ENCODE measurements around the gene SEMA7A. TPM values are rescaled to one million over a fixed set of nuclear protein-coding genes. Genes with fewer than 3 reads are reported as not detected.

SEMA7A gene
- total RNA-seq, 1 experiment from 2014 or later = 38.1 TPM

- CTCF ChIA-PET = interaction anchor here (1.0 to 1.5 kb wide), 2 partner anchors 60 to 82 kb away, joined by 3 read pairs; partner anchors contain the start of gene UBL7
These were observed 54.9 kb downstream of the SEMA7A start for GRCh38 chr15:74378848-74379247.

DNA sequence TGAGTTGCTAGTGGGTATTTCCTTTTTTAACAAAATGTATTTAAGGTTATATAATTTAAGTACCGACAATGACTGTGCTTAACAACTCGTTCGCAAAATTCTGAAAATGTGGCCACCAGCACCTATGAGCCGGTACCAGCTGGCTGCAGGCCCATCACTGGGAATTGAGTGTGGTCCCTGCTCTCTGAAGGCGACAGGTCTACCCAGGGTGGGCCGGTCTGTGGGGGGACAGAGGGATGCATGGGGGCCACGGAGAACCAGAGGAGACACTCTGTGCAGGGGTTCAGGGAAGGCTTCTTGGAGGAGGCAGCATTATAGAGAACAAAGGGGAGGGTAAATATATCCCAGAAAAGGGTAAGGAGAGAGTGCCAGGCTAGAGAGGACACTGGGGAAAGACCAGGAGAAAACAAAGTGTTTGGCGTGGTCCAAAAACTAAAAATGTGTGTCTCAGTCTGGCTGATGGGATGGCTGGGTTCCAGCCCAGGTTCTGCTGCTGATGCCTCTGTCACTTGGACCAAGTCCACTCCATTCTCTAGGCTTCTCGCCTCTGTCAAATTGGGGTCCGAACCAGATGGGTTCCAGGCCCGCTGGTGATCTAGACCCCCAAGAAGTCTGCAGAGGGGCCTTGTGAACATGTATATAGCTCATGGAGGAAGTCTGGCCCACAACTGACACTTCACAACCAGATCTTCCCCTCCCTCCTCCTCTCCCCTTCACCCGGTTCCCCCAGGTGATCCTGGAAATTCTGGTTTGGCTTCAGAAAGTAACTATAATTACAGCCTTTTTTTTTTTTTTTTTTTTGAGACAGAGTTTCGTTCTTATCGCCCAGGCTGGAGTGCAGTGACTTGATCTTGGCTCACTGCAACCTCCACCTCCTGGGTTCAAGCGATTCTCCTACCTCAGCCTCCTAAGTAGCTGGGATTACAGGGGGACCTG lies 55.7 kb downstream of the SEMA7A start:
- Mint-ChIP-seq H3K4me3 (ENCODE audit: unreplicated experiment) (no peak overlapping the region), H3K9me3 (ENCODE audit: unreplicated experiment) (no peaks in the 10 kb centered on the region)
- POLR2A ChIA-PET = interaction anchor here (0.7 kb wide), 1 partner anchor 111 kb away, joined by 3 read pairs; no protein-coding TSS in a partner anchor

More at GRCh38 chr15:74378848-74379247, 54.9 kb downstream of the SEMA7A start:
- Mint-ChIP-seq H3K4me1 (ENCODE audit: low read depth, unreplicated experiment) (peaks cover 6% of the 10 kb centered on the region), H3K4me3 (ENCODE audit: unreplicated experiment) (no peak overlapping the region), H3K27me3 (ENCODE audit: insufficient read depth, unreplicated experiment) (no peaks in the 10 kb centered on the region), H3K36me3 (ENCODE audit: insufficient read depth, unreplicated experiment) (no peaks in the 10 kb centered on the region), H3K27ac (ENCODE audit: unreplicated experiment) (peak overlapping the region; percentile 65), H3K9me3 (ENCODE audit: unreplicated experiment) (no peaks in the 10 kb centered on the region)
- Histone ChIP-seq H3K4me1 (peaks cover 23% of the 10 kb centered on the region), H3K36me3 (ENCODE audit: control insufficient read depth, insufficient read depth, low read length) (no peaks in the 10 kb centered on the region), H3K9me3 (no peaks in the 10 kb centered on the region), H3K4me3 (ENCODE audit: low read depth, low read length) (no peak overlapping the region), H3K27me3 (replicated peaks; ENCODE audit: control insufficient read depth, insufficient read depth, low read length) (no peaks in the 10 kb centered on the region)
- no TSS peak for BruUV-seq (replicated peaks)
- no peak for TF ChIP-seq CTCF (IDR thresholded peaks at IDR 0.05; ENCODE audit: insufficient read depth in 1 of 2, low read depth in 1 of 2, low read length in 1 of 2, severe bottlenecking in 1 of 2, unreplicated experiment in 1 of 2)
- peak in 1 of 2 experiments; percentile 81 for DNase-seq
- POLR2A ChIA-PET = interaction anchor here (0.8 kb wide), 1 partner anchor 11 kb away, joined by 3 read pairs; no protein-coding TSS in a partner anchor
- intact Hi-C loops (cut with micrococcal nuclease; ENCODE audit: unreplicated experiment) = no loop called here

More for the DNA sequence above, 55.7 kb downstream of the SEMA7A start:
- BruUV-seq (replicated peaks) = no TSS peak
- Mint-ChIP-seq H3K27ac (ENCODE audit: unreplicated experiment) (peak overlapping the region; percentile 65), H3K4me1 (ENCODE audit: low read depth, unreplicated experiment) (peaks cover 6% of the 10 kb centered on the region), H3K36me3 (ENCODE audit: insufficient read depth, unreplicated experiment) (no peaks in the 10 kb centered on the region), H3K27me3 (ENCODE audit: insufficient read depth, unreplicated experiment) (no peaks in the 10 kb centered on the region)
- Histone ChIP-seq H3K36me3 (ENCODE audit: control insufficient read depth, insufficient read depth, low read length) (no peaks in the 10 kb centered on the region), H3K4me3 (ENCODE audit: low read depth, low read length) (no peak overlapping the region), H3K27me3 (replicated peaks; ENCODE audit: control insufficient read depth, insufficient read depth, low read length) (no peaks in the 10 kb centered on the region), H3K9me3 (no peaks in the 10 kb centered on the region), H3K4me1 (peaks cover 18% of the 10 kb centered on the region)
- DNase-seq = no peak
- no peak for TF ChIP-seq CTCF (IDR thresholded peaks at IDR 0.05; ENCODE audit: insufficient read depth in 1 of 2, low read depth in 1 of 2, low read length in 1 of 2, severe bottlenecking in 1 of 2, unreplicated experiment in 1 of 2)
- CTCF ChIA-PET = interaction anchor here (0.7 to 1.5 kb wide), 2 partner anchors 60 to 121 kb away, joined by 3 to 4 read pairs; no protein-coding TSS in a partner anchor
- intact Hi-C loops (cut with micrococcal nuclease; ENCODE audit: unreplicated experiment) = no loop called here

All from Caco-2 (cell line).